Tibial nerve (tissue), 4 donors: Measurements from ENCODE around the gene TMBIM4. TPM values are rescaled to one million over a fixed set of nuclear protein-coding genes. Genes with fewer than 3 reads are reported as not detected.

Experiments
- DNase-seq, 2 donors: peaks; one replicate each; pipeline ENCODE4 v3.0.0-alpha.2; 2019; ENCODE audit warnings: low spot score in 2 of 2
- H3K27ac ChIP-seq, 4 donors: fragments of 200-600 bp; sonication (generic) in 3 of 4; one replicate each; pipeline ENCODE4 v1.5.1; 2017 to 2019; ENCODE audit warnings: mild to moderate bottlenecking in 1 of 4
- H3K27me3 ChIP-seq, 2 donors: fragments of 200-600 bp; sonication (generic) in 1 of 2; one replicate each; pipeline versions ENCODE4 v1.5.1 to v1.6.0; 2017 to 2019
- H3K36me3 ChIP-seq, 3 donors: fragments of 200-600 bp; sonication (generic); one replicate each; pipeline ENCODE4 v1.5.1; 2018 to 2019
- H3K4me1 ChIP-seq, 4 donors: fragments of 200-600 bp; sonication (generic) in 3 of 4; one replicate each; pipeline ENCODE4 v1.5.1; 2017 to 2019
- H3K4me3 ChIP-seq, 4 donors: fragments of 200-600 bp; sonication (generic) in 3 of 4; one replicate each; pipeline ENCODE4 v1.5.1; 2017 to 2019; ENCODE audit warnings: mild to moderate bottlenecking in 1 of 4, moderate library complexity in 1 of 4
- H3K9me3 ChIP-seq, 4 donors: fragments of 200-600 bp; sonication (generic) in 3 of 4; one replicate each; pipeline ENCODE4 v1.5.1; 2017 to 2019
- CTCF ChIP-seq, 5 experiments: fragments of 200-600 bp in 3 of 5; fragments of 450-650 bp in 2 of 5; sonication (generic) in 3 of 5; IDR thresholded peaks; one replicate each; pipeline ENCODE4 v1.5.1; 2016 to 2019; ENCODE audit warnings: antibody characterized with exemption in 5 of 5, mild to moderate bottlenecking in 3 of 5, moderate library complexity in 2 of 5
- EP300 ChIP-seq, 2 donors: sonication (generic); formaldehyde crosslinking; IDR thresholded peaks; one replicate each; pipeline ENCODE4 v1.6.1; 2017; ENCODE audit warnings: antibody characterized with exemption in 2 of 2, mild to moderate bottlenecking in 1 of 2
- POLR2A ChIP-seq, 2 donors: fragments of 450-650 bp; IDR thresholded peaks; one replicate each; pipeline ENCODE4 v1.6.1; 2017; ENCODE audit warnings: antibody characterized with exemption in 2 of 2, mild to moderate bottlenecking in 2 of 2, moderate library complexity in 2 of 2
- WGBS, 2 donors: methylation state at CpG; one replicate each; pipeline ENCODE4 v1.1.5; 2018; 5-methylcytosine and 5-hydroxymethylcytosine counted together
- total RNA-seq, 4 donors: library from RNA; depleted of rRNA; stranded (reverse); fragments of >200 nt; gene quantifications; one replicate each; pipeline ENCODE4 v1.1.0, GENCODE V29; 2016

TMBIM4 gene
- total RNA-seq, 4 donors from 2014 or later, result 101 to 229 (median 199) TPM

- Histone ChIP-seq H3K9me3 (peaks cover 0 to 8% (median 0%) of the 10 kb centered on the region in 4 donors), H3K4me1 (peaks cover 0 to 45% (median 15%) of the 10 kb centered on the region in 4 donors), H3K4me3 (no peak overlapping the region), H3K36me3 (peaks cover 0 to 5% (median 0%) of the 10 kb centered on the region in 3 donors), H3K27me3 (no peaks in the 10 kb centered on the region), H3K27ac (no peak overlapping the region)
- WGBS, 2 donors, result 69 to 78% methylated on average over 2 of the region's 2 CpGs
- TF ChIP-seq POLR2A (IDR thresholded peaks at IDR 0.05), result no peak
- no peak for TF ChIP-seq CTCF (IDR thresholded peaks at IDR 0.05)
- TF ChIP-seq EP300 (IDR thresholded peaks at IDR 0.05), result no peak
- no peak for DNase-seq
Measured at GRCh38 chr12:66166561-66166960, 3.2 kb downstream of the TMBIM4 start.

GRCh38 chr12:66165141-66165540 lies 4.7 kb downstream of the TMBIM4 start:
- 91 to 97% methylated on average over 2 of the region's 2 CpGs for WGBS, 2 donors
- Histone ChIP-seq H3K4me3 (no peak overlapping the region), H3K27ac (no peak overlapping the region), H3K4me1 (peaks cover 0 to 43% (median 13%) of the 10 kb centered on the region in 4 donors), H3K9me3 (peaks cover 0 to 8% (median 0%) of the 10 kb centered on the region in 4 donors), H3K36me3 (peaks cover 0 to 18% (median 0%) of the 10 kb centered on the region in 3 donors), H3K27me3 (no peaks in the 10 kb centered on the region)
- no peak for TF ChIP-seq CTCF (IDR thresholded peaks at IDR 0.05)
- no peak for TF ChIP-seq EP300 (IDR thresholded peaks at IDR 0.05)
- no peak for TF ChIP-seq POLR2A (IDR thresholded peaks at IDR 0.05)
- no peak for DNase-seq

GRCh38 chr12:66164349-66164821 lies 5.4 kb downstream of the TMBIM4 start:
- Histone ChIP-seq H3K4me1 (peaks cover 0 to 42% (median 13%) of the 10 kb centered on the region in 4 donors), H3K9me3 (peaks cover 0 to 8% (median 0%) of the 10 kb centered on the region in 4 donors), H3K4me3 (no peak overlapping the region), H3K27me3 (no peaks in the 10 kb centered on the region), H3K36me3 (peaks cover 0 to 26% (median 0%) of the 10 kb centered on the region in 3 donors), H3K27ac (no peak overlapping the region)
- TF ChIP-seq CTCF (IDR thresholded peaks at IDR 0.05) (no peak), POLR2A (IDR thresholded peaks at IDR 0.05) (no peak), EP300 (IDR thresholded peaks at IDR 0.05) (no peak)
- WGBS, 2 donors, result 92 to 95% methylated on average over 3 of the region's 3 CpGs
- no peak for DNase-seq

GRCh38 chr12:66163289-66163688 lies 6.5 kb downstream of the TMBIM4 start:
- Histone ChIP-seq H3K27me3 (no peaks in the 10 kb centered on the region), H3K9me3 (peaks cover 0 to 8% (median 0%) of the 10 kb centered on the region in 4 donors), H3K27ac (no peak overlapping the region), H3K4me3 (no peak overlapping the region), H3K36me3 (peaks cover 0 to 35% (median 0%) of the 10 kb centered on the region in 3 donors), H3K4me1 (peaks cover 0 to 38% (median 7%) of the 10 kb centered on the region in 4 donors)
- TF ChIP-seq EP300 (IDR thresholded peaks at IDR 0.05), result no peak
- TF ChIP-seq CTCF (IDR thresholded peaks at IDR 0.05), result no peak
- TF ChIP-seq POLR2A (IDR thresholded peaks at IDR 0.05), result no peak
- no peak for DNase-seq
- WGBS, 2 donors, result 74 to 75% methylated on average over 4 of the region's 4 CpGs

- H3K9me3 ChIP-seq, result peaks cover 0 to 8% (median 0%) of the 10 kb centered on the region in 4 donors
- TF ChIP-seq EP300 (IDR thresholded peaks at IDR 0.05) (no peak), POLR2A (IDR thresholded peaks at IDR 0.05) (no peak), CTCF (IDR thresholded peaks at IDR 0.05) (no peak)
- H3K36me3 ChIP-seq, result peaks cover 0 to 35% (median 0%) of the 10 kb centered on the region in 3 donors
- H3K4me1 ChIP-seq, result peaks cover 0 to 32% (median 3%) of the 10 kb centered on the region in 4 donors
- no peak overlapping the region for H3K4me3 ChIP-seq
- 35 to 37% methylated on average over 2 of the region's 2 CpGs for WGBS, 2 donors
- H3K27ac ChIP-seq, result no peak overlapping the region
- DNase-seq, result no peak
- no peaks in the 10 kb centered on the region for H3K27me3 ChIP-seq
Measured at GRCh38 chr12:66162701-66163100, 7.1 kb downstream of the TMBIM4 start.
